HEK293 (cell line): ENCODE results near the gene DNAJB4.

Source experiments
- ZNF16 ChIP-seq: fragments of 450-650 bp; formaldehyde crosslinking; IDR thresholded peaks from 2 replicates; pipeline ENCODE4 v1.5.1; 2016; ENCODE audit warnings: low read depth, missing biosample characterization, missing genetic modification characterization
- ZNF596 ChIP-seq: fragments of 450-650 bp; IDR thresholded peaks from 2 replicates; pipeline ENCODE4 v1.5.0; 2018; ENCODE audit warnings: missing biosample characterization, mild to moderate bottlenecking, missing genetic modification characterization, moderate library complexity
- ZNF610 ChIP-seq: fragments of 450-650 bp; formaldehyde crosslinking; IDR thresholded peaks from 2 replicates; pipeline ENCODE4 v1.5.1; 2016; ENCODE audit warnings: missing biosample characterization, missing genetic modification characterization, borderline replicate concordance
- ZNF626 ChIP-seq: fragments of 450-650 bp; sonication (Bioruptor Pico); formaldehyde crosslinking; IDR thresholded peaks from 2 replicates; pipeline ENCODE4 v1.5.1; 2018; ENCODE audit warnings: missing biosample characterization, missing genetic modification characterization, inconsistent platforms
- ZSCAN30 ChIP-seq: fragments of 450-650 bp; IDR thresholded peaks from 2 replicates; pipeline ENCODE4 v1.5.1; 2018; ENCODE audit warnings: missing biosample characterization, mild to moderate bottlenecking, missing genetic modification characterization, moderate library complexity
- TF ChIP-seq, protein P1 (sequence below): fragments of 450-650 bp; formaldehyde crosslinking; IDR thresholded peaks from 2 replicates; pipeline ENCODE4 v1.5.1; 2016; ENCODE audit warnings: missing biosample characterization, missing genetic modification characterization
- TF ChIP-seq, protein P2 (sequence below): fragments of 450-650 bp; formaldehyde crosslinking; IDR thresholded peaks from 2 replicates; pipeline ENCODE4 v1.5.1; 2016; ENCODE audit warnings: missing biosample characterization, missing genetic modification characterization
- TF ChIP-seq, protein P3 (sequence below): fragments of 450-650 bp; formaldehyde crosslinking; IDR thresholded peaks from 2 replicates; pipeline ENCODE4 v1.5.1; 2016; ENCODE audit warnings: missing biosample characterization, missing genetic modification characterization
- TF ChIP-seq, protein P4 (sequence below): fragments of 450-650 bp; formaldehyde crosslinking; IDR thresholded peaks from 2 replicates; pipeline ENCODE4 v1.5.1; 2016; ENCODE audit warnings: missing biosample characterization, missing genetic modification characterization
- TF ChIP-seq, protein P5 (sequence below): fragments of 450-650 bp; formaldehyde crosslinking; IDR thresholded peaks from 2 replicates; pipeline ENCODE4 v1.5.1; 2016; ENCODE audit warnings: missing biosample characterization, missing genetic modification characterization

DNA sequence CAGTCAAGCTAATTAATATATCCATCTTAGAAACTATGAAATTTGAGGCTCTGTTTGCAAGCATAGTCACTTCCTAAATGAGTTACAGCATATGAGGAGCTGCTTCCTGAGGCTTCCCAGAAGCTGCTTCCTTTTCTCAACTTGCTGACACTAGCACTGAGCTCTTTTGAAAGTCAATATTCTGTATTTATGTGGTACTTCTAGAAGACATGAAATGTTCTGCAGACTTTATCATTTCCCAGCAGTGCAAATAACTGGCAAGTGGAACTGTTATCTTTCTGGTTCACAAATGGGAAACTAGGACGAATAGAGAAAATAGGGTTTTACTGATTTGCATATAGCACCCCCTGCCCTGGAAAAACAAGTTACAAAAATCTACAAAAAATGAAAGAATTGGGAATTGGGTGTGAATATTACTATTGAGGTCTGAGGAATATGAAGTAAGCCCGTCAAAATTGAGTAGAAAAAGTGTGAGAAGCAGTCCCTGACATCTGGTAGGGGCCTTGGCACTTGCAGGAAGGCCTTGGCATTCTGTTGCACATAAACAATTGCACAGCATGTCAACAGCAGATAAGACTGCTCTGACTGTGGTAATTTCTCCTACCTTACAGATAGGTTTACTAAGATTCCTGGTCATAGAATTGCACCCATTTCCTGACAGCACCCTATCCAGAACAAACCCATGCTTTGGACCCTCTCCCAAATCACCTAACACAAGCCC is 48.1 kb downstream of the DNAJB4 start:
- TF ChIP-seq, protein P1, sequence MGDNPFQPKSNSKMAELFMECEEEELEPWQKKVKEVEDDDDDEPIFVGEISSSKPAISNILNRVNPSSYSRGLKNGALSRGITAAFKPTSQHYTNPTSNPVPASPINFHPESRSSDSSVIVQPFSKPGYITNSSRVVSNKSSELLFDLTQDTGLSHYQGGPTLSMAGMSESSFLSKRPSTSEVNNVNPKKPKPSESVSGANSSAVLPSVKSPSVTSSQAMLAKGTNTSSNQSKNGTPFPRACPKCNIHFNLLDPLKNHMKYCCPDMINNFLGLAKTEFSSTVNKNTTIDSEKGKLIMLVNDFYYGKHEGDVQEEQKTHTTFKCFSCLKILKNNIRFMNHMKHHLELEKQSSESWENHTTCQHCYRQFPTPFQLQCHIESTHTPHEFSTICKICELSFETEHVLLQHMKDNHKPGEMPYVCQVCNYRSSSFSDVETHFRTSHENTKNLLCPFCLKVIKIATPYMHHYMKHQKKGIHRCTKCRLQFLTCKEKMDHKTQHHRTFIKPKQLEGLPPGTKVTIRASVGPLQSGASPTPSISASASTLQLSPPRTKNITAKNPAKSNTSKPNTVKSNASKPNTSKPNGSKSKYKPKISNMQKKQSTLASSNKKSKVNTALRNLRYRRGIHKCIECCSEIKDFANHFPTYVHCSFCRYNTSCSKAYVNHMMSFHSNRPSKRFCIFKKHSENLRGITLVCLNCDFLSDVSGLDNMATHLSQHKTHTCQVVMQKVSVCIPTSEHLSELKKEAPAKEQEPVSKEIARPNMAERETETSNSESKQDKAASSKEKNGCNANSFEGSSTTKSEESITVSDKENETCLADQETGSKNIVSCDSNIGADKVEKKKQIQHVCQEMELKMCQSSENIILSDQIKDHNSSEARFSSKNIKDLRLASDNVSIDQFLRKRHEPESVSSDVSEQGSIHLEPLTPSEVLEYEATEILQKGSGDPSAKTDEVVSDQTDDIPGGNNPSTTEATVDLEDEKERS (tag by site-specific recombination), result no peak
- no peak for TF ChIP-seq ZNF626 (tag by site-specific recombination)
- TF ChIP-seq, protein P2, sequence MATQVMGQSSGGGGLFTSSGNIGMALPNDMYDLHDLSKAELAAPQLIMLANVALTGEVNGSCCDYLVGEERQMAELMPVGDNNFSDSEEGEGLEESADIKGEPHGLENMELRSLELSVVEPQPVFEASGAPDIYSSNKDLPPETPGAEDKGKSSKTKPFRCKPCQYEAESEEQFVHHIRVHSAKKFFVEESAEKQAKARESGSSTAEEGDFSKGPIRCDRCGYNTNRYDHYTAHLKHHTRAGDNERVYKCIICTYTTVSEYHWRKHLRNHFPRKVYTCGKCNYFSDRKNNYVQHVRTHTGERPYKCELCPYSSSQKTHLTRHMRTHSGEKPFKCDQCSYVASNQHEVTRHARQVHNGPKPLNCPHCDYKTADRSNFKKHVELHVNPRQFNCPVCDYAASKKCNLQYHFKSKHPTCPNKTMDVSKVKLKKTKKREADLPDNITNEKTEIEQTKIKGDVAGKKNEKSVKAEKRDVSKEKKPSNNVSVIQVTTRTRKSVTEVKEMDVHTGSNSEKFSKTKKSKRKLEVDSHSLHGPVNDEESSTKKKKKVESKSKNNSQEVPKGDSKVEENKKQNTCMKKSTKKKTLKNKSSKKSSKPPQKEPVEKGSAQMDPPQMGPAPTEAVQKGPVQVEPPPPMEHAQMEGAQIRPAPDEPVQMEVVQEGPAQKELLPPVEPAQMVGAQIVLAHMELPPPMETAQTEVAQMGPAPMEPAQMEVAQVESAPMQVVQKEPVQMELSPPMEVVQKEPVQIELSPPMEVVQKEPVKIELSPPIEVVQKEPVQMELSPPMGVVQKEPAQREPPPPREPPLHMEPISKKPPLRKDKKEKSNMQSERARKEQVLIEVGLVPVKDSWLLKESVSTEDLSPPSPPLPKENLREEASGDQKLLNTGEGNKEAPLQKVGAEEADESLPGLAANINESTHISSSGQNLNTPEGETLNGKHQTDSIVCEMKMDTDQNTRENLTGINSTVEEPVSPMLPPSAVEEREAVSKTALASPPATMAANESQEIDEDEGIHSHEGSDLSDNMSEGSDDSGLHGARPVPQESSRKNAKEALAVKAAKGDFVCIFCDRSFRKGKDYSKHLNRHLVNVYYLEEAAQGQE, result no peak
- TF ChIP-seq ZNF596 (tag by site-specific recombination), result no peak
- TF ChIP-seq, protein P3, sequence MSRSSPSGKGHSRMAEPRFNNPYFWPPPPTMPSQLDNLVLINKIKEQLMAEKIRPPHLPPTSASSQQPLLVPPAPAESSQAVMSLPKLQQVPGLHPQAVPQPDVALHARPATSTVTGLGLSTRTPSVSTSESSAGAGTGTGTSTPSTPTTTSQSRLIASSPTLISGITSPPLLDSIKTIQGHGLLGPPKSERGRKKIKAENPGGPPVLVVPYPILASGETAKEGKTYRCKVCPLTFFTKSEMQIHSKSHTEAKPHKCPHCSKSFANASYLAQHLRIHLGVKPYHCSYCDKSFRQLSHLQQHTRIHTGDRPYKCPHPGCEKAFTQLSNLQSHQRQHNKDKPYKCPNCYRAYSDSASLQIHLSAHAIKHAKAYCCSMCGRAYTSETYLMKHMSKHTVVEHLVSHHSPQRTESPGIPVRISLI (tag by site-specific recombination), result no peak
- TF ChIP-seq, protein P4, sequence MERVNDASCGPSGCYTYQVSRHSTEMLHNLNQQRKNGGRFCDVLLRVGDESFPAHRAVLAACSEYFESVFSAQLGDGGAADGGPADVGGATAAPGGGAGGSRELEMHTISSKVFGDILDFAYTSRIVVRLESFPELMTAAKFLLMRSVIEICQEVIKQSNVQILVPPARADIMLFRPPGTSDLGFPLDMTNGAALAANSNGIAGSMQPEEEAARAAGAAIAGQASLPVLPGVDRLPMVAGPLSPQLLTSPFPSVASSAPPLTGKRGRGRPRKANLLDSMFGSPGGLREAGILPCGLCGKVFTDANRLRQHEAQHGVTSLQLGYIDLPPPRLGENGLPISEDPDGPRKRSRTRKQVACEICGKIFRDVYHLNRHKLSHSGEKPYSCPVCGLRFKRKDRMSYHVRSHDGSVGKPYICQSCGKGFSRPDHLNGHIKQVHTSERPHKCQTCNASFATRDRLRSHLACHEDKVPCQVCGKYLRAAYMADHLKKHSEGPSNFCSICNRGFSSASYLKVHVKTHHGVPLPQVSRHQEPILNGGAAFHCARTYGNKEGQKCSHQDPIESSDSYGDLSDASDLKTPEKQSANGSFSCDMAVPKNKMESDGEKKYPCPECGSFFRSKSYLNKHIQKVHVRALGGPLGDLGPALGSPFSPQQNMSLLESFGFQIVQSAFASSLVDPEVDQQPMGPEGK (tag by site-specific recombination), result no peak
- TF ChIP-seq, protein P5, sequence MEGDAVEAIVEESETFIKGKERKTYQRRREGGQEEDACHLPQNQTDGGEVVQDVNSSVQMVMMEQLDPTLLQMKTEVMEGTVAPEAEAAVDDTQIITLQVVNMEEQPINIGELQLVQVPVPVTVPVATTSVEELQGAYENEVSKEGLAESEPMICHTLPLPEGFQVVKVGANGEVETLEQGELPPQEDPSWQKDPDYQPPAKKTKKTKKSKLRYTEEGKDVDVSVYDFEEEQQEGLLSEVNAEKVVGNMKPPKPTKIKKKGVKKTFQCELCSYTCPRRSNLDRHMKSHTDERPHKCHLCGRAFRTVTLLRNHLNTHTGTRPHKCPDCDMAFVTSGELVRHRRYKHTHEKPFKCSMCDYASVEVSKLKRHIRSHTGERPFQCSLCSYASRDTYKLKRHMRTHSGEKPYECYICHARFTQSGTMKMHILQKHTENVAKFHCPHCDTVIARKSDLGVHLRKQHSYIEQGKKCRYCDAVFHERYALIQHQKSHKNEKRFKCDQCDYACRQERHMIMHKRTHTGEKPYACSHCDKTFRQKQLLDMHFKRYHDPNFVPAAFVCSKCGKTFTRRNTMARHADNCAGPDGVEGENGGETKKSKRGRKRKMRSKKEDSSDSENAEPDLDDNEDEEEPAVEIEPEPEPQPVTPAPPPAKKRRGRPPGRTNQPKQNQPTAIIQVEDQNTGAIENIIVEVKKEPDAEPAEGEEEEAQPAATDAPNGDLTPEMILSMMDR (tag by site-specific recombination), result no peak
- no peak for TF ChIP-seq ZSCAN30 (tag by site-specific recombination)
- TF ChIP-seq ZNF16, result no peak
- TF ChIP-seq ZNF610 (tag by site-specific recombination), result no peak
